GM21737 (cell line): ENCODE measurements around the gene AGBL2.
"Not testable (repeated sequence)": the region's sequence is repeated elsewhere in the genome, so short reads cannot be mapped to it uniquely, and the experiment has no call there.

Source experiments
- ATAC-seq: cut with Tn5 transposase; IDR thresholded peaks from one replicate; pipeline ENCODE4 v1.9.1; 2021; ENCODE audit warnings: mild to moderate bottlenecking, moderate library complexity; ENCODE audit not compliant: unreplicated experiment

AGBL2 gene

GRCh38 chr11:47715082-47715669 lies at the start of gene AGBL2:
Gene AGBL2, minus strand, starts transcription at chr11:47715369. Its CDS starts 719 bp downstream, at chr11:47714650.
- peak; percentile 98 for ATAC-seq

GRCh38 chr11:47759291-47759690 lies 44.1 kb upstream of the AGBL2 start:
- ATAC-seq, result not testable (repeated sequence)

- no peak for ATAC-seq
Observed at GRCh38 chr11:47756208-47756607, 41.0 kb upstream of the AGBL2 start.

- ATAC-seq, result no peak
Observed at GRCh38 chr11:47750725-47751124, 35.6 kb upstream of the AGBL2 start.

DNA sequence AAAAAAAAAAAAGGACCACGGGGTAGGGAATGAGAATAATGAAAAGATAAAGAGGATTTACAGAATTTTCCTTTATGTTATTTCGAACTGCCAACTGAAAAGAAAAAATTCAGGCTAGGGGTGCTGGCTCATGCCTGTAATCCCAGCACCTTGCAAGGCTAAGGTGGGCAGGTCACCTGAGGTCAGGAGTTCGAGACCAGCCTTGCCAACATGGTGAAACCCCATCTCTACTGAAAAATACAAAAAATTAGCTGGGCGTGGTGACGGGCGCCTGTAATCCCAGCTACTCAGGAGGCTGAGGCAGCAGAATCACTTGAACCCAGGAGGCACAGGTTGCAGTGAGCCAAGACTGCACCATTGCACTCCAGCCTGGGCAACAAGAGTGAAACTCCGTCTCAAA lies 27.3 kb upstream of the AGBL2 start:
- not testable (repeated sequence) for ATAC-seq

- ATAC-seq, result not testable (repeated sequence)
Observed at GRCh38 chr11:47737817-47738216, 22.6 kb upstream of the AGBL2 start.

DNA sequence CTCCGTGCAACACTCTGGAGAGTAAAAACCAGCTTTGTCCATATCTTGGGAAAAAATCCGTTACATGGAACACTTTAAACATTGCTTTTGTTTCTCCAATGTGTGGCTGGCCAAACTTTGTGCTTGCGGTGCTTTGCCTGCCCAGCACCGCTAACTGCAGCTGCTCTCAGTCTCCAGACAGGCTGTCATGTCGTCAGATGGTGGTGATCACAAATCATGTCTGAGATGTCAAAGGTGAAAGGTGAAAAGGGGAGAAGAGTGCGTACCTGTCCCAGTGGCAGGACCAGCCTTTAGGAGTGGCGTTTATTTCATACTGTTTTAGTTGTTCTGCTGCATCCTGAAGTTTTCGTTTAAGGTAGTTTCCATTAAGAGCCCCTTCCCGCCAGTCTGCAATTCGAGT lies 17.1 kb upstream of the AGBL2 start:
- no peak for ATAC-seq

DNA sequence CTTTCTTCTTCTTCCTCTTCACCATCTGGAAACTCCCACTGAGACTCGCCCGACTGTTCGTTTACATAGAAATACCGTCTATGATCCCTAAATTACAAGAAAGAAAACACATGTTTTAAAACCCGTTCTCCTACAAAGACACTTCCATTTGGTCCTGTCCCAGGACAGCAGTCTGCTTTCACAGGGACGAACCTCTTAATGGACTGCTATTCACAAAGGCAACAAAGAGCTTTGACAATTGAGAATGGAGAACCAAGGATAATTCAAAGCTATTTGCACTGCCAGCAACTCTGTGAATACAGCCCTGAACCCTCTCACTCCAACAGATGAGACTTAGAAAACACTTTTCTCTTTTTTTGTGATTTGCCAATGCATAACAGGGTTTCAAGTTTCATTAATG lies 16.3 kb upstream of the AGBL2 start:
- no peak for ATAC-seq

DNA sequence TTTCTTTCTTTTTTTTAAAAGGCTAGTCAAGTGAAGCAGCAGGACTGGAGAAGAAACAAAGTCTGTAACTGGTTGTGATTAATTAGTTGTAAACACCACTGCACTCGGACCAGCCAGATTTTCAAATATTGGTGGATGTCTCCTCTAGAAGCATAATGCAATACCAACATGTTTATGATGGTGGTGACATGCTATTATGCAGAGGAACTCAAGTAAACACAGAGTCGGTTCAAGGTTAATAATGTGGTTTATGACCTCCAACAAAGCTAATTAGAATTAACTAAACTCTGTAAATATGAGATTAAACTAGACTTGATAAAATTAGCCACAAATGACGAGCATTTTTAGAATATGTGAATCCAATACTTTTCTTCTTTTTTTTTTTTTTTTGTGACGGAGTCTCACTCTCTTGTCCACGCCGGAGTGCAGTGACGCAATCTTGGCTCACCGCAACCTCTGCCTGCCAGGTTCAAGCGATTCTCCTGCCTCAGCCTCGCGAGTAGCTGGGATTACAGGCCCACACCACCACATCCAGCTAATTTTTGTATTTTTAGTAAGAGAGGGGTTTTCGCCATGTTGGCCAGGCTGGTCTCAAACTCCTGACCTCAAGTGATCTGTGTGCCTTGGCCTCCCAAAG lies 11.8 kb upstream of the AGBL2 start:
- no peak for ATAC-seq

GRCh38 chr11:47726118-47726442 lies 10.9 kb upstream of the AGBL2 start:
- no peak for ATAC-seq

DNA sequence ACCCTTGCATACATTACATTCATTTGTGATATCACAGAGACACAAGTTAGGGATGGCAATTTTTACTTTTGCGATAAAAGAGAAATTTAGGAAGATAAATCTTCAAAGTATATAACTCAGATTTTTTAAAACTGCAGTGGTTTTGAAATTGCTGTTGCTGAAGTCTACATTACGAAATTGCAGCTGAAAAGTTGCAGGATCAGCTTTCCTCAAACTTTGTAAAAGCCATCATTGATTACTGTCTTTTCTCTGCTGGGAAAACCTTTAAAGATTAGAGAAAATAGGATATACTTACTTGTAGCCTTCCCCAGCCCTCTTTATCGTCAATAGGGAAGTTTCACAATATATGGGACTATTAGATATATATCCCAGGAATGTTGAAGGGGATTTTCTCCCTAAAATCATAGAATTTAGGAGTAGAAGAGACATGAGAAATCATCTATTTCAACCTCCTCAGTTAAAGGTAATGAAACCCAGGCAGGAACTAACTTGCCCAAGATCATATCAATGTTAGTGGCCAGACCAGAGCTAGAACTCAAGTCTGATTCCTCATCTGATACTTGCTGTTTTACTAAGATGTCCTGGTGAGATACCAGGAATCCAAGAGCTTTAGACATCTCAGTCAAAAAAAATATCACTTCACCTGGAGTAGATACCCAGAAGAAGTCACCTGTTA lies 10.4 kb upstream of the AGBL2 start:
- no peak for ATAC-seq

GRCh38 chr11:47724041-47724729 lies 9.0 kb upstream of the AGBL2 start:
- ATAC-seq, result no peak

DNA sequence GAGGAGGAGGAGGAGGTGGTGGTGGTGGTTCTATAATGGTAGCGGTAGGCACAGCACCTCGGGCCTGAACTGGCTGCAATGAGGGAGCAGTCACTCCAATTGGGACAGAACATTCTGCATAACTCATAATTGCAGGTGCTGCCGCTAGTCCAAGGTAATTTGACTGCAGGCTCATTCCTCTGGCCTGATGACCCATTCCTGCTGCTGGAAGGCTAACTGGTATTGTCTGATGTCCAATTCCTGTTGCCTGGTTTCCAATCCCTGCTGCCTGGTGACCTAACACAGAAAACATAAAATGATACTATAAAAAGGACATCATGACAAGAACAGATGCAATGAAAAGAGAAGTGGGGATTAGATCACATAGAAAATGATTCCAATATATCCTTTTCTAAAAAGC lies 7.9 kb upstream of the AGBL2 start:
- no peak for ATAC-seq

- no peak for ATAC-seq
Observed at GRCh38 chr11:47720651-47721050, 5.5 kb upstream of the AGBL2 start.

DNA sequence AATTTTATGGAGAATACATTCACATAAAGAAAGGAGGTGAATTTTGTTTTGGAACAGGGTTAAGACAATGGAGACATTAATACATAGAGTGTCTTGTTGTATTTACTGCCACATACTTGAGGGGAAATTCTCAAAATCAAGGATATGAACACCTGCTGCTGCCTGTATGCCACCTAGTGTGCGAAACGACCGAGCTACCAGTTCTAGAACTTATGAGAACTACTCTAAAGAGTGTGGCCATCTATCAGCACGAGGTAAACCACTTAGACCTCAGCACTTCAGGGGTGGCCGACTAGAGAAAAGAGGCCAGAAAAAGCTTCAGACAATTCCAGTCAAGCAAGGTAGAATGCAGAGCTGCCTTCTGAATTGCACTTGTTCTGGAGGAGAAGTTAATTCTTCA lies 1.5 kb upstream of the AGBL2 start:
- no peak for ATAC-seq

DNA sequence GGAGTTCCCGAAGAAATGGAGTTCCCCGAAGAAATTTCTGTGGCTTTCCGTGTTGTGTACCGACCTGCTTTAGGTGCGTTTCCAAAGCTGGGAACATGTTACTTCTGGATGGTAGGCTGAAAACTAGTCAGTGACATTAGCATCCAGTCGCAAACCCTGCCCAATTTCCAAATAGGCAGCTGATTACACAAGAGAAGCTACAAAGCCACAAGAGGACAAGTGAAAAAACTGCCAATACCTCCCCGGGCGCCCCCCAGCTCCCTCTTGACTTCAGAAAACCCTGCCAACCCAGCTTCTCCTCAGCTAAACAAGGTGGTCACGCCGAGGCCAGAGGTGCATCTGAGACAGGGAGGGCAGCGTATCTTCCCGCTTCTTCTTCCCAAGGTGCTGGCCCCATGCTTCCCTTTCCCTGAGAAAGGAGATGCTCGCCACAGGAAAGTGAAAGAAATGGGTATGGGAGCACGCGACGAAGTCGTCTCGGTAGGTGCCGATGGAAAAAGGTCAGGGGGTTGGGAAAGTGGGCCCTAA lies 551 bp downstream of the AGBL2 start:
- no peak for ATAC-seq

- no peak for ATAC-seq
Observed at GRCh38 chr11:47711816-47712215, 3.4 kb downstream of the AGBL2 start.

- no peak for ATAC-seq
Observed at GRCh38 chr11:47711225-47711624, 3.9 kb downstream of the AGBL2 start.

GRCh38 chr11:47707275-47707786 lies 7.8 kb downstream of the AGBL2 start:
- not testable (repeated sequence) for ATAC-seq

DNA sequence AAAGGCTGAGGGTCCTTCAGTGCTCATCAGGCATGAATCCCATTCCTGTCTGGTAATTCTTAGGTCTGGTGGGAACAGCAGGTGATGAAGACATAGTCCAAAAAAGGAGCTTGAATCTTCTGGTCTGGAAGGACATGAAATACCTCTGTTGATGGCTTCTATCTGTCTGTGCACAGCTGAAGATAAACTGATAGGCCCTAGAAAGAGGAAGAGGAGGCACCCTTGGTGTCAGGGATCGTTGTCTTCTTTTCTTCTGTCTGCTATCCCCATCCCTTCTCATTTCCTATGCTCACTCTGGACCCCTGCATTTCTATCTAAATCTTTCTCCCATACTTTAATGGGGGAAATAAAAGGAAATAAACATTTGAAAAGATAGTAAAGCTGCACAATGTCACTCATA lies 9.4 kb downstream of the AGBL2 start:
- ATAC-seq, result no peak

GRCh38 chr11:47691979-47692378 lies 23.2 kb downstream of the AGBL2 start:
- ATAC-seq, result no peak
